NCI-H2107 treated with DMSO at 0.1 percent for 48 hours (cell line): Measurements from ENCODE around the gene TCF7L1.
"Not testable (repeated sequence)": the region's sequence is repeated elsewhere in the genome, so short reads cannot be mapped to it uniquely, and the experiment has no call there.

Source experiments
- DNase-seq: peaks from one replicate; lab custom pipeline; 2025; ENCODE audit not compliant: unreplicated experiment; lab: John Stamatoyannopoulos, UW

The TCF7L1 gene

GRCh38 chr2:85132397-85132796 is 795 bp upstream of the TCF7L1 start:
- no peak for DNase-seq

GRCh38 chr2:85133751-85134254 is 611 bp downstream of the TCF7L1 start:
- no peak for DNase-seq

GRCh38 chr2:85134255-85134895 is 1.2 kb downstream of the TCF7L1 start:
- no peak for DNase-seq

- DNase-seq = no peak
Observed at GRCh38 chr2:85134896-85135659, 1.9 kb downstream of the TCF7L1 start.

GRCh38 chr2:85135660-85135914 is 2.4 kb downstream of the TCF7L1 start:
- DNase-seq = no peak

- DNase-seq = no peak
Observed at GRCh38 chr2:85137156-85137555, 4.0 kb downstream of the TCF7L1 start.

GRCh38 chr2:85143463-85144082 is 10.4 kb downstream of the TCF7L1 start:
- no peak for DNase-seq

- no peak for DNase-seq
Observed at GRCh38 chr2:85145116-85145820, 12.1 kb downstream of the TCF7L1 start.

GRCh38 chr2:85148190-85148589 is 15.0 kb downstream of the TCF7L1 start:
- DNase-seq = no peak

- DNase-seq = no peak
Observed at GRCh38 chr2:85151026-85151425, 17.8 kb downstream of the TCF7L1 start.

- no peak for DNase-seq
Observed at GRCh38 chr2:85152895-85153294, 19.7 kb downstream of the TCF7L1 start.

GRCh38 chr2:85154048-85154753 is 21.0 kb downstream of the TCF7L1 start:
- no peak for DNase-seq

GRCh38 chr2:85155082-85155481 is 21.9 kb downstream of the TCF7L1 start:
- not testable (repeated sequence) for DNase-seq

GRCh38 chr2:85156153-85156552 is 23.0 kb downstream of the TCF7L1 start:
- no peak for DNase-seq

GRCh38 chr2:85156619-85157018 is 23.4 kb downstream of the TCF7L1 start:
- DNase-seq = no peak

GRCh38 chr2:85157345-85157744 is 24.2 kb downstream of the TCF7L1 start:
- DNase-seq = no peak

GRCh38 chr2:85158559-85159273 is 25.5 kb downstream of the TCF7L1 start:
- no peak for DNase-seq

GRCh38 chr2:85159589-85159988 is 26.4 kb downstream of the TCF7L1 start:
- no peak for DNase-seq

- DNase-seq = no peak
Observed at GRCh38 chr2:85160966-85161960, 28.1 kb downstream of the TCF7L1 start.
